ENCODE measurements around the gene P3H4.

Gene P3H4

GRCh38 chr17:41821776-41822175, 10.0 kb upstream of the P3H4 start:
- no peak for DNase-seq

GRCh38 chr17:41818024-41818423, 6.3 kb upstream of the P3H4 start:
- DNase-seq = no peak

- no peak for DNase-seq
Measured at GRCh38 chr17:41816637-41817320, 5.0 kb upstream of the P3H4 start.

DNA sequence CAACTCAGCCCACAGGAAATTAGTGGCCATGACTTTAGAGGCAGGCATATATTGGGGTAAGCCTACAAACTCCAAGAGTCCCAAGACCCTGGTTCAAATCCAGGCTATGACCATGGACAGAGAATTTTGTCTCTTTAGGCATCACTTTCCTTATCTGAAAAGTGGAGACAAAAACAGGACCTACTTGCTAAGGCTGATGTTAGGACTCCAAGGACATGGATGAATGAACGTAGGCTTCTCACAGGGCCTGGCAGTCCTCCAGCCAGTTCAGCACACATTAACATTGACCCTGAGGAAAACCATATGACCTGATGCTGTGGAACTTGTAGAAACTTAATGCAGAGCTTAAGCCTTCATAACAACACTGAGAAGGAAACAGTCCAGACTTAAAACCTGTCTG, 2.4 kb upstream of the P3H4 start:
- DNase-seq = no peak

DNA sequence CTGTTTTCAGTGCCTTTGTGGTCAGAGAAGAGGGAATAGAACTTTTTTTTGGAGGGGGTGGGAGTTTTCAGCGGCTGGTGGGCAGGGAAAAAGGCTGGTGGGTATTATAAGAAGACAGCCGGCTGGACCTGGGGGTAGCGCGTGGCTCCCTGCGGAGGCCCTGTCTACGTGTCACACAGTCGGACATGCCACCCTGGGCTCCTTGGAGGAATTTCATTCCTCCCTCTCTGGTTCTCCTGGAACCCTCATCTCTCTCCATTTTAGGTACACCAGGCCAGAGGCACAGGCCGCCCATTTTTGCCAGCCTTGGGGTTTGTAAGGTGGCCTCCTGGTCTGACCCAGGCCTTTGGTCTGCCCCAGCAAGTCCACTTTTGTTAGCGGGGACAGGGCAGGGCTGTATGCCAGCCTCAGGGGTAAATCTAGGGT, 2.0 kb upstream of the P3H4 start:
- no peak for DNase-seq

DNA sequence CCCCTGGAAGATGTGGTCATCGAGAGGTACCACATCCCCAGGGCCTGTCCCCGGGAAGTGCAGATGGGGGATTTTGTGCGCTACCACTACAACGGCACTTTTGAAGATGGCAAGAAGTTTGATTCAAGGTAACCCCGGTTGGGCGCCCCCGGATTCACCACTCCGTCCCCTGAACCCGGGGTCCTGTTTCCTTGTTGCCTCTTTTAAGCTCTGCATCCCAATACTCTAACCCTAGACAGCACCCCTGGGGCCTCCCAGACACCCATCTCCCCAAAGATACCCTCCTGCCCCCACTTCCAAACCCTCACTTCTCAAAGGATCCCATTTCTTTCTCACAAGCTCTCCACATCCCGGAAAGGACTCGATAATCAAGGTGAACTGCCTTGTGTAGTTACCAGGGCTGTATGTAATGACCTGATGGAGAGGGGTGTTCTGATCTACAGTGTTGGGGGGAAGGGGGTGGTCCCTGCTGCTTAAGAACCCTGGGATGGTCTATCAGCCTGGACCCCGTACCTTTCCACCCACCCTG, 1.5 kb upstream of the P3H4 start:
- DNase-seq = no peak

GRCh38 chr17:41812381-41813151, 817 bp upstream of the P3H4 start, which contains the start of gene FKBP10:
FKBP10 (plus strand) TSS chr17:41813004; CDS start chr17:41813035, 31 bp downstream.
- peak; percentile 25 to 53 for DNase-seq

GRCh38 chr17:41810659-41811548, 845 bp downstream of the P3H4 start:
- DNase-seq = no peak

DNA sequence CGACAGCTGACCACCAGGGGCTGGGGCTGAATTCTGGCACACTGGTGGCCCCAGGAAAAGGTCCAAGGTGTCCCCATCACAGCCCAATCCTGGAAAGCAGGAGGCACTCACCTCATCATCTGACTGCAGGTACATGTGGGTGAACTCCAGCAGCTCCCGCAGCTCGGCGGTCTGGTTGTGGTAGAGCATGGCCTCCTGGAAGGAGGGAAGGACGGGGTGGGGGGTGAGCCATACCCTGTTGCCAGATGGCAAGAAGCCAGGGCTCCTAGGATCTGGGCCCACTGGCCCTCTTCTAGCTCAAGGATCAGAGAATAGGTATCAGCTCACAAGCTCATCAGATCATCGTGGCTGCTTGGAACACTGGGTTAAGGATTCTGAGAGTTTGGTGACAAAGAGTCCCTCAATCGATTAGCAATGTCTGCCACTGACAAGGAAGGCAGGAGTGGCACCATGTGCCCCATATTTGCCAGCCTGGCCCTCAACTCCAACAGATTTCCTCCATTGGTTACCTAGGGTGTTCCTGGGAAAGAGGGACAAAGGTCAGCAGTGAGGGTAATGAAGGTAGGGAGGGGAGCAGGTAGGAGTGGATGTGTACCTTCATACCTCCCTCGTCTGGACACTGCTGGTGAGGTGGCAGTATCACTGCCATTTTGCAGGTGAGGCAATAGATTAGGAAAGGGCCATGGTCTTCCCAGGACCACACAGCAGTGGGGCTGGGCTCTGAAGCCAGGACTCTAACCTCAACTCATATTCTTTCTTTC, 4.9 kb downstream of the P3H4 start:
- DNase-seq = no peak

DNA sequence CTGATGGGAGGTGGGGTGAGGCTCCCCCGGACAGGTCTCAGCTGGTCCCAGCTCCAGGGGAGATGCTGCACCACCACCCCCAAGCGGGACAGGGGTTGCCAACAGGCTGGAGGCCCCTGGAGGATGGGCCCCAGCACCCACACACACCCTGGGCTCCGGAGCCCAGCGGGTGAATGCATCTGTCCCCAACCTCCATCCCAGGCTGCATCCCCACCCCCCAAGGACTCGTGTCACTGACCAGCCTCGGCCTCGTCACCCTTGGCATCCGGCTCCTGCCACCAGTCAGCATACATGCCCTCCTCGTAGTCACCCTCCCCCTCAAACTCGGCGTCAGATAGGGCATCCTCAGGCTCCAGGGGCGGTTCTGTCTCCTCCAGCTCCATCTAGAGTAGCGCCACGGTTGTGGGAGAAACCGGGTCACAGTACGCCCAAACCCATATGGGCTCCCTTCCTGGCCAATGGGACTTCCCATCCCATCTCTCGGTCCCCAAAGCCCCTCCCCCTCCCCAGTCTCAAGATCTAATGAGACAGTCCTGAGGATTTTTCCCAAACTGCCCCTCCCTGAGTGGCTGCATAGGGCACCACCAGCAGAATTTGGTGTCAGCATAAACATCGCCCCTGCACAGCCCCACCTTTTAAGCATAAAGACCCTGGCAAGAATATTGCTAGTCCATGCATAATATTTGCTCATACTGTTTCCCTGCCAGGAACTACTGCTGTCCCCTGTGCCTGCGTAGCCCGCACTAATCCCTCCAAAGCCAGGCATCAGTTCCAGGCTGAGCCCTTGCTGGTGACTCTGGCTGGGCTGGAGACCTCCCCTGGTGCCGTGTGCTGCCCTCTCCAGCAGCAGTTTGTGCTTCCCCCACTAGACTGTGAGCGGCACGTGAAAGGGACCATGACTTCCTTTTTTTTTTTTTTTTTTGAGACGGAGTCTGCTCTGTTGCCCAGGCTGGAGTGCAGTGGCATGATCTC, 8.4 kb downstream of the P3H4 start:
- no peak for DNase-seq

DNA sequence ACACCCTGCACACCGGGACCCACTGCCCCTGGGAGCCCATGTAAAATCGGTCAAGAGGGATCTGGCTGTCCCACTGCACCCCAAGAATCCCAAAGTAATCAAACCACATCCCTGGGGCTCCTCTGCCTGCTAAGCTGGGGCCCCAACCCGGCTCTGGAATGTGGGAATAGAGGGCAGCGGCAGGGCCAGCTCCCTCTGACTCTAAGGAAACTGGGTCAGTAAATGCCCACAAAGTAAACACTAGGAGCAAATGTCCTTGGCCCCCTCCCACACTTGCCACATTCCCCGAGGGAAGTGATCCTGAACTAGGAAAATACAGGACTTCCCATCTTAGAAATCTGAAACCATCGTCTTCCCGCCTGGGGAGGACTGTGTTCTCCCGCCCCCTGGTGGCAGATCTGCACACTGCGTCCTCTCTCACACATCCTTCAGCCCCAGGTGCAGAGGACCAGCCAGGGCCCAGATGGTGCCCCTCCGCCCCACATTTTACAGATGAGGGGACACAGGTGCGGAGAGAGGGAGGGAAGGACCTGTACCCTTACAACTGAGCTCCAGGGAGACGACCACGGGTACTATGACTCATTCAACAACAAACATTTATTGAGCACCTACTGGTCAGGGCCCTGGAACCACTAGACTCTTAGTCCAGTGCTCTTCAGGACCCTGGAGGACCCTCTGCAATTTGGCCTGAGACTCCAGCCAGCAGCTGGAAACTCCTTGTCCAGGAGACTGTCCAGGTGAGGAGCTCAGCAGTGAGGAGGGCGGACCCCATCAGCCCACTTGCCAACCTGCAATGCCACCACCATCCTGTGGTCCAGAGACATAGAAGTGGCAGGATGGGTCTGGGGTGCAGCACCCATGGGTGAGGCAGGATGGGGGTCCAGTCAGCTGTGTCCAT, 10.1 kb downstream of the P3H4 start:
- DNase-seq = peak; percentile 60 to 74

- no peak for DNase-seq
Measured at GRCh38 chr17:41800601-41801373, 11.0 kb downstream of the P3H4 start.

GRCh38 chr17:41799366-41799765, 12.4 kb downstream of the P3H4 start:
- DNase-seq = no peak

DNA sequence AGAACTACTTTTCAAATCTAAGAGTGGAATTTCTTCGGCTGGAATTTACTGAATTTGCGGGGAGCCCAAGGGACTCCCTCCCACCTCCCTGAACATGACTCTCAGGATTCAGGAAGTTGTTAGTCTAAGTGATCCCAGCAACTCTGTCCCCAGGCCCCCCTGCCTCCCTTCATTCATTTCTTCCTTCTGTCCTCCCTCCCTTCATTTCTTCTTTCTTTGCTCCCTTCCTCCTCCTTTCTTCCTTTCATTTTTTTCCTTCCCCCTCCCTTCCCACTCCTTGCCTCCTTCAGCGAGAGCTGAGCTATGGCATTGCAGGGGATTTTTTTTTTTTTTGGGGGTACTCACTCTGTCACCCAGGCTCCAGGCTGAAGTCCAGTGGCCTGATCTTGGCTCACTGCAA, 14.4 kb downstream of the P3H4 start:
- no peak for DNase-seq

GRCh38 chr17:41796121-41796895, 15.4 kb downstream of the P3H4 start:
- DNase-seq = no peak

DNA sequence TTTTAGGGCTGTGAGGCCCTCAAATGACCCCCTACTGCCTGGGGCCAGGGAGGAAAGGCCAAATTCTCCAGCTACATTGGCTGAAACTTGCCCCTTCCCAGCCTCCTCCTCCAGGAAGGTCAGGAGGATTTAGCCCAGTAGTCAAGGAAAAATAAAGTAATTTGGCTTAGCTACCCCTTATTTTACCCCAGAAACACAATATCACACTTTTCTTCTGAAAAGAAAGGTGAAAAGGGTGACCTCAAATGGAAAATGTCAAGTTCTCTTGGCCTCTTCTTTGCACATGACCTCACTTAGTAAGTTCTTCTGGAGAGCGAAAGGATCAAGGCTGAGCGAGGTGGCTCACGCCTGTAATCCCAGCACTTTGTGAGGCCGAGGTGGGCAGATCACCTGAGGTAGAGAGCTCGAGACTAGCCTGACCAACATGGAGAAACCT, 17.2 kb downstream of the P3H4 start:
- DNase-seq = no peak

- no peak for DNase-seq
Measured at GRCh38 chr17:41793784-41794539, 17.8 kb downstream of the P3H4 start.
